HEK293 (cell line): Measurements from ENCODE around the gene ZSCAN4.
A peak's percentile ranks its signal among the peaks of the same experiment; 100 is the strongest.

Experiments used
- CTCF ChIA-PET: fragments of 350-600 bp; formaldehyde crosslinking; extraction: SDS; loops from one replicate; lab custom pipeline; 2021; ENCODE audit warnings: antibody characterized with exemption; lab: Yijun Ruan, JAX
- POLR2A ChIA-PET: fragments of 300-600 bp; formaldehyde crosslinking; extraction: SDS; loops from one replicate; lab custom pipeline; 2020; ENCODE audit warnings: antibody characterized with exemption, inconsistent platforms; lab: Yijun Ruan, JAX
- H3K27ac ChIP-seq: fragments of 200-500 bp; sonication (Bioruptor generic); 2 replicates; pipeline ENCODE4 v1.5.1; 2014; ENCODE audit warnings: low read depth, low read length, control low read depth, inconsistent platforms; ENCODE audit errors: extremely low read depth
- H3K36me3 ChIP-seq, 2 experiments: fragments of 200-500 bp in 1 of 2; sonication (Bioruptor generic) in 1 of 2; 1 replicate in 1 of 2; 2 replicates in 1 of 2; pipeline ENCODE4 v1.5.1; 2014 to 2017; ENCODE audit warnings: inconsistent platforms in 2 of 2, low read length in 2 of 2; ENCODE audit not compliant: control insufficient read depth in 2 of 2, insufficient read depth in 1 of 2
- H3K4me1 ChIP-seq: fragments of 200-500 bp; sonication (Bioruptor generic); 2 replicates; pipeline ENCODE4 v1.5.1; 2014; ENCODE audit warnings: mild to moderate bottlenecking, low read length, inconsistent platforms; ENCODE audit not compliant: control insufficient read depth, insufficient read depth
- H3K4me3 ChIP-seq: 2 replicates; pipeline ENCODE4 v1.5.1; 2011; ENCODE audit warnings: low read depth, mild to moderate bottlenecking, control low read depth, low read length, moderate library complexity
- H3K9me3 ChIP-seq: fragments of 200-500 bp; sonication (Bioruptor generic); 2 replicates; pipeline ENCODE4 v1.5.1; 2014; ENCODE audit warnings: low read depth, low read length, inconsistent platforms; ENCODE audit not compliant: control insufficient read depth, insufficient read depth
- GLIS2 ChIP-seq: fragments of 450-650 bp; formaldehyde crosslinking; IDR thresholded peaks from 2 replicates; pipeline ENCODE4 v1.5.1; 2016; ENCODE audit warnings: missing biosample characterization, missing genetic modification characterization
- HOXC10 ChIP-seq: sonication (generic); formaldehyde crosslinking; IDR thresholded peaks from 2 replicates; pipeline ENCODE4 v1.8.1; 2023; ENCODE audit warnings: mild to moderate bottlenecking, missing genetic modification reagents
- KLF10 ChIP-seq: fragments of 450-650 bp; IDR thresholded peaks from 2 replicates; pipeline ENCODE4 v1.5.1; 2018; ENCODE audit warnings: missing biosample characterization, mild to moderate bottlenecking, missing genetic modification characterization
- KLF16 ChIP-seq: fragments of 450-650 bp; formaldehyde crosslinking; IDR thresholded peaks from 2 replicates; pipeline ENCODE4 v1.5.1; 2017; ENCODE audit warnings: missing biosample characterization, missing genetic modification characterization
- REPIN1 ChIP-seq: fragments of 450-650 bp; formaldehyde crosslinking; IDR thresholded peaks from 2 replicates; pipeline ENCODE4 v1.5.1; 2017; ENCODE audit warnings: missing biosample characterization, missing genetic modification characterization, low read depth
- SP7 ChIP-seq: fragments of 450-650 bp; formaldehyde crosslinking; IDR thresholded peaks from 2 replicates; pipeline ENCODE4 v1.5.1; 2016; ENCODE audit warnings: missing biosample characterization, missing genetic modification characterization
- YY1 ChIP-seq: fragments of 450-650 bp; formaldehyde crosslinking; IDR thresholded peaks from 2 replicates; pipeline ENCODE4 v1.5.1; 2018; ENCODE audit warnings: missing biosample characterization, missing genetic modification characterization
- YY2 ChIP-seq: fragments of 450-650 bp; formaldehyde crosslinking; IDR thresholded peaks from 2 replicates; pipeline ENCODE4 v1.5.1; 2016; ENCODE audit warnings: missing biosample characterization, missing genetic modification characterization
- ZIC2 ChIP-seq: fragments of 450-650 bp; formaldehyde crosslinking; IDR thresholded peaks from 2 replicates; pipeline ENCODE4 v1.5.1; 2016; ENCODE audit warnings: missing biosample characterization, missing genetic modification characterization
- ZNF16 ChIP-seq: fragments of 450-650 bp; formaldehyde crosslinking; IDR thresholded peaks from 2 replicates; pipeline ENCODE4 v1.5.1; 2016; ENCODE audit warnings: low read depth, missing biosample characterization, missing genetic modification characterization
- ZNF214 ChIP-seq: fragments of 450-650 bp; formaldehyde crosslinking; IDR thresholded peaks from 2 replicates; pipeline ENCODE4 v1.5.1; 2017; ENCODE audit warnings: missing biosample characterization, mild to moderate bottlenecking, missing genetic modification characterization, borderline replicate concordance
- ZNF274 ChIP-seq, 2 experiments: fragments of 200-500 bp in 1 of 2; fragments of 450-650 bp in 1 of 2; sonication (Bioruptor generic) in 1 of 2; formaldehyde crosslinking in 1 of 2; IDR thresholded peaks; 2 replicates each; pipeline versions ENCODE4 v1.5.1 to v1.6.1; 2014 to 2016; ENCODE audit warnings: borderline replicate concordance in 1 of 2, inconsistent platforms in 1 of 2, low read length in 1 of 2, missing biosample characterization in 1 of 2, missing genetic modification characterization in 1 of 2
- ZNF473 ChIP-seq: fragments of 450-650 bp; formaldehyde crosslinking; IDR thresholded peaks from 2 replicates; pipeline ENCODE4 v1.5.1; 2017; ENCODE audit warnings: missing biosample characterization, missing genetic modification characterization
- ZNF544 ChIP-seq: fragments of 450-650 bp; formaldehyde crosslinking; IDR thresholded peaks from 2 replicates; pipeline ENCODE4 v1.5.0; 2017; ENCODE audit warnings: missing biosample characterization, missing genetic modification characterization
- ZNF558 ChIP-seq: fragments of 450-650 bp; formaldehyde crosslinking; IDR thresholded peaks from 2 replicates; pipeline ENCODE4 v1.5.1; 2016; ENCODE audit warnings: missing biosample characterization, missing genetic modification characterization
- ZNF596 ChIP-seq: fragments of 450-650 bp; IDR thresholded peaks from 2 replicates; pipeline ENCODE4 v1.5.0; 2018; ENCODE audit warnings: missing biosample characterization, mild to moderate bottlenecking, missing genetic modification characterization, moderate library complexity
- ZNF76 ChIP-seq: fragments of 450-650 bp; formaldehyde crosslinking; IDR thresholded peaks from 2 replicates; pipeline ENCODE4; 2016; ENCODE audit warnings: low read depth, missing biosample characterization, missing genetic modification characterization, borderline replicate concordance
- ZNF776 ChIP-seq: fragments of 450-650 bp; formaldehyde crosslinking; IDR thresholded peaks from 2 replicates; pipeline ENCODE4 v1.5.0; 2017; ENCODE audit warnings: missing biosample characterization, missing genetic modification characterization, borderline replicate concordance
- ZSCAN23 ChIP-seq: fragments of 450-650 bp; formaldehyde crosslinking; IDR thresholded peaks from 2 replicates; pipeline ENCODE4 v1.5.1; 2016; ENCODE audit warnings: missing biosample characterization, missing genetic modification characterization
- TF ChIP-seq, protein P1 (sequence below): fragments of 450-650 bp; IDR thresholded peaks from 2 replicates; pipeline ENCODE4 v1.5.1; 2018; ENCODE audit warnings: missing biosample characterization, missing genetic modification characterization
- TF ChIP-seq, protein P2 (sequence below): sonication (generic); formaldehyde crosslinking; IDR thresholded peaks from 2 replicates; pipeline ENCODE4 v1.8.1; 2022; ENCODE audit warnings: mild to moderate bottlenecking, moderate library complexity, missing genetic modification reagents
- TF ChIP-seq, protein P3 (sequence below): fragments of 450-650 bp; formaldehyde crosslinking; IDR thresholded peaks from 2 replicates; pipeline ENCODE4 v1.5.1; 2017; ENCODE audit warnings: missing biosample characterization, missing genetic modification characterization
- TF ChIP-seq, protein P4 (sequence below): fragments of 450-650 bp; formaldehyde crosslinking; conservative IDR thresholded peaks from 2 replicates; pipeline ENCODE4 v1.5.1; 2016; ENCODE audit warnings: low read depth, missing biosample characterization, missing genetic modification characterization
- TF ChIP-seq, protein P5 (sequence below): fragments of 450-650 bp; formaldehyde crosslinking; IDR thresholded peaks from 2 replicates; pipeline ENCODE4 v1.5.1; 2016; ENCODE audit warnings: missing biosample characterization, missing genetic modification characterization
- TF ChIP-seq, protein P6 (sequence below): fragments of 450-650 bp; formaldehyde crosslinking; IDR thresholded peaks from 2 replicates; pipeline ENCODE4 v1.5.1; 2016; ENCODE audit warnings: missing biosample characterization, missing genetic modification characterization

The ZSCAN4 gene

DNA sequence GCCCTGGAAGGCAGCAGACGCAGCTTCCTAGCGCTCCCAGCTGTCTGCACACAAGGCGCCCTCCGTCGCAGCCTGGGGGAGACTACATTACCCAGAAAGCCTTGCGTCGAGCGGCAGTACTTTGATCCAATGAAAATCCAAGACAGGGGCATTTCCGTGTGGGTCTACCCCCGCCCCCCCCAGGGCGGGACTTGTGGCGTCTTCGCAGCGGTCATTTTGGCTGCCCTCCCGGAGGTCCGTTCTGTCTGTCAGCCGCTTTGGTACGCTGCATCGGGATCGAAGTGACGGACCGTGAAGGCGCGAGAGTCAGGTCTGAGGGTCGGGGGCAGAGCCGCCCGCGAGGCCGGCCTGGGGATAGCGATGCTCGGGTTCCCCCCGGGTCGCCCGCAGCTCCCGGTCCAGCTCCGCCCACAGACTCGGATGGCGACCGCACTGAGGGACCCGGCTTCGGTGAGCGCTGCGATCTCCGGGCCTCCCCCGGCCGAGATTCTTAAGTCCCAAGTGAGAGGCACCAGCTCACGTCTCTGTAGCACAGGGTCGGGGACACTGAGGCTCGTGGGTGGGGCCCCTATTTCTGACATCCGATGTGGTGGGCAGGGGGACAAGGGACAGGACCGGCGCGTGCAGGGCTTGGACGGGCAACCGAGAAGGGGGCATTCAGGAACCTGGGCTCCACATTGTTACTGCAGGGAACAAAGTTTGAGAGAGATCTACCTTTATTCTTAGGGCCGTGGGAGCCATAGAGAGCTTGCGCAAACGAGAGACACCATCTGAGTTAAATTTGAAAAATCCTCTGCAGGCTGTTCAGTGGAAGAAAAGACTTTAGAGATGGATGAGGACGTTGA lies 35.5 kb upstream of the ZSCAN4 start, which contains the start of gene ZNF211 (continued):
- TF ChIP-seq GLIS2 (tag by site-specific recombination) (peak; percentile 73), YY2 (peak; percentile 77), ZNF473 (tag by site-specific recombination) (no peak), ZSCAN23 (tag by site-specific recombination) (no peak), KLF16 (tag by site-specific recombination) (peak; percentile 84; the same call in 1 of the 2 replicates), ZIC2 (tag by site-specific recombination) (peak; percentile 39; the same call in 1 of the 2 replicates), YY1 (tag by site-specific recombination) (peak; percentile 62; the same call in 1 of the 2 replicates), ZNF214 (no peak), ZNF596 (tag by site-specific recombination) (no peak), HOXC10 (CRISPR knock-in tag) (peak; percentile 92; the same call in 1 of the 2 replicates), ZNF76 (tag by site-specific recombination) (peak; percentile 94)
- TF ChIP-seq, protein P1, sequence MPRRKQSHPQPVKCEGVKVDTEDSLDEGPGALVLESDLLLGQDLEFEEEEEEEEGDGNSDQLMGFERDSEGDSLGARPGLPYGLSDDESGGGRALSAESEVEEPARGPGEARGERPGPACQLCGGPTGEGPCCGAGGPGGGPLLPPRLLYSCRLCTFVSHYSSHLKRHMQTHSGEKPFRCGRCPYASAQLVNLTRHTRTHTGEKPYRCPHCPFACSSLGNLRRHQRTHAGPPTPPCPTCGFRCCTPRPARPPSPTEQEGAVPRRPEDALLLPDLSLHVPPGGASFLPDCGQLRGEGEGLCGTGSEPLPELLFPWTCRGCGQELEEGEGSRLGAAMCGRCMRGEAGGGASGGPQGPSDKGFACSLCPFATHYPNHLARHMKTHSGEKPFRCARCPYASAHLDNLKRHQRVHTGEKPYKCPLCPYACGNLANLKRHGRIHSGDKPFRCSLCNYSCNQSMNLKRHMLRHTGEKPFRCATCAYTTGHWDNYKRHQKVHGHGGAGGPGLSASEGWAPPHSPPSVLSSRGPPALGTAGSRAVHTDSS (tag by site-specific recombination) = no peak
- TF ChIP-seq, protein P2, sequence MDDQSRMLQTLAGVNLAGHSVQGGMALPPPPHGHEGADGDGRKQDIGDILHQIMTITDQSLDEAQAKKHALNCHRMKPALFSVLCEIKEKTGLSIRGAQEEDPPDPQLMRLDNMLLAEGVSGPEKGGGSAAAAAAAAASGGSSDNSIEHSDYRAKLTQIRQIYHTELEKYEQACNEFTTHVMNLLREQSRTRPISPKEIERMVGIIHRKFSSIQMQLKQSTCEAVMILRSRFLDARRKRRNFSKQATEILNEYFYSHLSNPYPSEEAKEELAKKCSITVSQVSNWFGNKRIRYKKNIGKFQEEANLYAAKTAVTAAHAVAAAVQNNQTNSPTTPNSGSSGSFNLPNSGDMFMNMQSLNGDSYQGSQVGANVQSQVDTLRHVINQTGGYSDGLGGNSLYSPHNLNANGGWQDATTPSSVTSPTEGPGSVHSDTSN = peak; percentile 99
- TF ChIP-seq, protein P3, sequence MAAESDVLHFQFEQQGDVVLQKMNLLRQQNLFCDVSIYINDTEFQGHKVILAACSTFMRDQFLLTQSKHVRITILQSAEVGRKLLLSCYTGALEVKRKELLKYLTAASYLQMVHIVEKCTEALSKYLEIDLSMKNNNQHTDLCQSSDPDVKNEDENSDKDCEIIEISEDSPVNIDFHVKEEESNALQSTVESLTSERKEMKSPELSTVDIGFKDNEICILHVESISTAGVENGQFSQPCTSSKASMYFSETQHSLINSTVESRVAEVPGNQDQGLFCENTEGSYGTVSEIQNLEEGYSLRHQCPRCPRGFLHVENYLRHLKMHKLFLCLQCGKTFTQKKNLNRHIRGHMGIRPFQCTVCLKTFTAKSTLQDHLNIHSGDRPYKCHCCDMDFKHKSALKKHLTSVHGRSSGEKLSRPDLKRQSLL = no peak
- TF ChIP-seq, protein P4, sequence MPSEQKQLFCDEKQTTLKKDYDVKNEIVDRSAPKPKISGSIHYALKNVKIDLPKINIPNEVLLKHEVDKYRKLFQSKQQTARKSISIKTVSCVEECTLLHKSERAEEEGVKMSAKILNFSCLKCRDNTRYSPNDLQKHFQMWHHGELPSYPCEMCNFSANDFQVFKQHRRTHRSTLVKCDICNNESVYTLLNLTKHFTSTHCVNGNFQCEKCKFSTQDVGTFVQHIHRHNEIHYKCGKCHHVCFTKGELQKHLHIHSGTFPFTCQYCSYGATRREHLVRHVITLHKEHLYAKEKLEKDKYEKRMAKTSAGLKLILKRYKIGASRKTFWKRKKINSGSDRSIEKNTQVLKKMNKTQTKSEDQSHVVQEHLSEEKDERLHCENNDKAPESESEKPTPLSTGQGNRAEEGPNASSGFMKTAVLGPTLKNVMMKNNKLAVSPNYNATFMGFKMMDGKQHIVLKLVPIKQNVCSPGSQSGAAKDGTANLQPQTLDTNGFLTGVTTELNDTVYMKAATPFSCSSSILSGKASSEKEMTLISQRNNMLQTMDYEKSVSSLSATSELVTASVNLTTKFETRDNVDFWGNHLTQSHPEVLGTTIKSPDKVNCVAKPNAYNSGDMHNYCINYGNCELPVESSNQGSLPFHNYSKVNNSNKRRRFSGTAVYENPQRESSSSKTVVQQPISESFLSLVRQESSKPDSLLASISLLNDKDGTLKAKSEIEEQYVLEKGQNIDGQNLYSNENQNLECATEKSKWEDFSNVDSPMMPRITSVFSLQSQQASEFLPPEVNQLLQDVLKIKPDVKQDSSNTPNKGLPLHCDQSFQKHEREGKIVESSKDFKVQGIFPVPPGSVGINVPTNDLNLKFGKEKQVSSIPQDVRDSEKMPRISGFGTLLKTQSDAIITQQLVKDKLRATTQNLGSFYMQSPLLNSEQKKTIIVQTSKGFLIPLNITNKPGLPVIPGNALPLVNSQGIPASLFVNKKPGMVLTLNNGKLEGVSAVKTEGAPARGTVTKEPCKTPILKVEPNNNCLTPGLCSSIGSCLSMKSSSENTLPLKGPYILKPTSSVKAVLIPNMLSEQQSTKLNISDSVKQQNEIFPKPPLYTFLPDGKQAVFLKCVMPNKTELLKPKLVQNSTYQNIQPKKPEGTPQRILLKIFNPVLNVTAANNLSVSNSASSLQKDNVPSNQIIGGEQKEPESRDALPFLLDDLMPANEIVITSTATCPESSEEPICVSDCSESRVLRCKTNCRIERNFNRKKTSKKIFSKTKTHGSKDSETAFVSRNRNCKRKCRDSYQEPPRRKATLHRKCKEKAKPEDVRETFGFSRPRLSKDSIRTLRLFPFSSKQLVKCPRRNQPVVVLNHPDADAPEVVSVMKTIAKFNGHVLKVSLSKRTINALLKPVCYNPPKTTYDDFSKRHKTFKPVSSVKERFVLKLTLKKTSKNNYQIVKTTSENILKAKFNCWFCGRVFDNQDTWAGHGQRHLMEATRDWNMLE = peak; percentile 69

DNA sequence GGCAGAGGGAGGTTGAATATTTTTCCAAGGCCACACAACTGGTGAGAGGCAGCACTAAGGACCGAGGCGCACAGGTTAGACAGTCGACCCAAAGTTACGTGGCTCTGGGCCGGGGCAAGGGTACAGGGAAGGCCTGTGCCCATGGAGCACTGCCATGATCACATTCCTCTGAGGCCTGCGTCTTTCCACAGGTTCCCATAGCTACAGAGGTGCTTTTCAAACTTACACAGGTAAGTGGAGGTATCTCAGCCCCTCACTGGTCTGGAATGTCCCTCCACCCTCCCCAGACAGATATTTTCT lies 35.0 kb upstream of the ZSCAN4 start:
- CTCF ChIA-PET = interaction anchor here (1.1 kb wide), 1 partner anchor 29 kb away, joined by 3 read pairs; no protein-coding TSS in a partner anchor
- POLR2A ChIA-PET = interaction anchor here (0.5 to 2.5 kb wide), 4 partner anchors 24 to 55 kb away, joined by 3 to 10 read pairs (median 6); partner anchors contain the start of genes ZNF416 and ZNF551
- no peak for TF ChIP-seq ZNF16 (tag by site-specific recombination)
- TF ChIP-seq ZNF544 (tag by site-specific recombination) = no peak
- TF ChIP-seq, protein P5, sequence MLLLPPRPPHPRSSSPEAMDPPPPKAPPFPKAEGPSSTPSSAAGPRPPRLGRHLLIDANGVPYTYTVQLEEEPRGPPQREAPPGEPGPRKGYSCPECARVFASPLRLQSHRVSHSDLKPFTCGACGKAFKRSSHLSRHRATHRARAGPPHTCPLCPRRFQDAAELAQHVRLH (tag by site-specific recombination) = no peak
- TF ChIP-seq ZNF776 = no peak
- TF ChIP-seq REPIN1 = no peak
- TF ChIP-seq ZNF274 (IDR thresholded peaks at IDR 0.05; ENCODE audit: low read length) = no peak
- TF ChIP-seq ZNF274 (tag by site-specific recombination; IDR thresholded peaks at IDR 0.05; ENCODE audit: borderline replicate concordance) = no peak
- TF ChIP-seq, protein P6, sequence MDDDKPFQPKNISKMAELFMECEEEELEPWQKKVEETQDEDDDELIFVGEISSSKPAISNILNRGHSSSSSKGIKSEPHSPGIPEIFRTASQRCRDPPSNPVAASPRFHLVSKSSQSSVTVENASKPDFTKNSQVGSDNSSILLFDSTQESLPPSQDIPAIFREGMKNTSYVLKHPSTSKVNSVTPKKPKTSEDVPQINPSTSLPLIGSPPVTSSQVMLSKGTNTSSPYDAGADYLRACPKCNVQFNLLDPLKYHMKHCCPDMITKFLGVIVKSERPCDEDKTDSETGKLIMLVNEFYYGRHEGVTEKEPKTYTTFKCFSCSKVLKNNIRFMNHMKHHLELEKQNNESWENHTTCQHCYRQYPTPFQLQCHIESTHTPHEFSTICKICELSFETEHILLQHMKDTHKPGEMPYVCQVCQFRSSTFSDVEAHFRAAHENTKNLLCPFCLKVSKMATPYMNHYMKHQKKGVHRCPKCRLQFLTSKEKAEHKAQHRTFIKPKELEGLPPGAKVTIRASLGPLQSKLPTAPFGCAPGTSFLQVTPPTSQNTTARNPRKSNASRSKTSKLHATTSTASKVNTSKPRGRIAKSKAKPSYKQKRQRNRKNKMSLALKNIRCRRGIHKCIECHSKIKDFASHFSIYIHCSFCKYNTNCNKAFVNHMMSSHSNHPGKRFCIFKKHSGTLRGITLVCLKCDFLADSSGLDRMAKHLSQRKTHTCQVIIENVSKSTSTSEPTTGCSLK (tag by site-specific recombination) = no peak
- TF ChIP-seq SP7 (tag by site-specific recombination) = no peak
- TF ChIP-seq ZNF558 (tag by site-specific recombination) = no peak
- no peak for TF ChIP-seq KLF10 (tag by site-specific recombination)

More for the DNA sequence above, 35.0 kb upstream of the ZSCAN4 start:
- no peak overlapping the region; the same call in 1 of the 2 replicates for H3K27ac ChIP-seq
- peak overlapping the region; percentile 80 for H3K4me3 ChIP-seq
- H3K36me3 ChIP-seq = peaks cover 33 to 41% of the 10 kb centered on the region in 2 experiments
- H3K4me1 ChIP-seq = 0 out of 2 replicates have a peak, but pooled peaks cover 2% of the 10 kb centered on the region
- H3K9me3 ChIP-seq = no peaks in the 10 kb centered on the region; the same call in 1 of the 2 replicates
